ENCODE data around the gene BMP3.

BMP3 gene

DNA sequence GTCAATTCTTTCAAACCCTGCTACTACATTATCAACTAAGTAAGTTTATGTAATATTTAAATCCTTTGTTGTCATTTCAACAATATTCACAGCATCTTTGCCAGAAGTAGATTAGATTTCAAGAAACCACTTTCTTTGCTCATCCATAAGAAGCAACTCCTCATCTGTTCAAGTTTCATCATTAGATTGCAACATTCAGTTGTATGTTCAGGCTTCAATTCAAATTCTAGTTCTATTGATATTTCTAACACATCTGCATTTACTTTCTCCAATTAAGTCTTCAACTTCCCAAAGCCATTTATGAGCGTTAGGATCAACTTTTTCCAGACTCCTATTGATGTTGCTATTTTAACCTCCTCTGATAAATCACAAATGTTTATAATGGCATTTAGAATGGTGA, 66.1 kb downstream of the BMP3 start:
- in situ Hi-C loops (cut with HindIII; ENCODE audit: low sequenced_read_pairs): no loop called here

DNA sequence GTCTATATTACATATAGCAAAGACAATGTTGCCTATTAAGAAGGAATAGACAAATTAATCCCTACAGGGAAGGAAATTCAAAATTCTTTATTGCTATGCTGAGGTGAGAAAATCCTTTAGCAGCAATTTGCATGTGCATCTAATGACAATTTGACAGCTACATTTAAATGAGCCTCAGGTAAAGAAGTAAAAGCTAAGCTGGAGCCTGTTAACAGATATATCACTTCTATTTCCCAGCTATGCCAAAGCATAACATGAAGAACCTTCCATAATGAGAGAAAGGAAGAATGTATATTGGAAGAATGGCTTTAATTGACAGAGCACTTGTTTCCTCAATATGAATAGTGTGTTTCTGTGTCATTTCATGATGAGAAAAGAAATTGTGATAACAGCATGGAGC, 71.6 kb downstream of the BMP3 start:
- in situ Hi-C loops (cut with HindIII; ENCODE audit: low sequenced_read_pairs): no loop called here

DNA sequence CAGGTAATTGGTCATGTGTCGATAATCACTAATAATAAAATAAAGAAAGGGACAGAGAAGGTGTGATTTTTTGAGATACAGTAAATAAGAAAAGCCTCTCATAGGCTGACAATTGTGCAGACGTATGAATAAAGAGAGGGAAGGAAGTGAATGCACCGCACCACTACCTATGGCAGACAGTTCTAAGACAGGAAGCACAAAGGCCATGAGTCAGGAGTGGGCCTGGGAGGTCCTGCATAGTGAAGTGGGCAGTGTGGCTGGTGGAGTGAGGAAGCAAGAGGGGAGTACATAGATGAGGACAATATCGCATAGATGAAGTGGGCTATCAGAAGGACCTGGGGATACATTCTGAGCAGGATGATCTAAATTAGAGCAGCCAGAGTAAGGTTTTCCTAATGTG, 75.6 kb downstream of the BMP3 start:
- in situ Hi-C loops (cut with HindIII; ENCODE audit: low sequenced_read_pairs): no loop called here

All from endothelial cell of hepatic sinusoid (primary cell).